Activated CD4-positive, alpha-beta T cell treated with anti-CD3 and anti-CD28 coated beads, Interleukin-2, amount 50 U/mL, for 24 hours (primary cell): ENCODE results near the gene FBH1.
"Not testable (repeated sequence)": the region's sequence is repeated elsewhere in the genome, so short reads cannot be mapped to it uniquely, and the experiment has no call there.

ENCODE experiments used
- DNase-seq, 2 donors: peaks; one replicate each; pipeline ENCODE4 v3.0.0-alpha.2; 2020; ENCODE audit warnings: low read depth in 1 of 2, low spot score in 1 of 2

The FBH1 gene

DNA sequence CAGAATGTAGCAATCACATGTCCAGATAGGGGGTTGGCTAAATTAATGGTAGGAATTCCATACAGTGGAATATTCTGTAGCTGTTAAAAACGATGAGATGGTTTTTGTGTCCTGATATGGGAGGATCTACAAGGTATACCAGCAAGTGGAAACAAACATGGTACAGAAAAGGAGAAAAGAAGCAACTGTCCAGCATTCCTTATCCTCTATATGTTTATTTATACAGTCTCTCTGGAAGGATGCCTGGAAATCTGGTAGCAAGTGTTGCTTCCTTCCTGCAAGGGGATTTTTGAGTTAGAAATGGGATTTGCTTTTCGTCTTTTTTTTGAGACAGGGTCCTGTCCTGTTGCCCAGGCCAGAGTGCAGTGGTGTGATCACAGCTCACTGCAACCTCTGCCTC, 68.0 kb downstream of the FBH1 start:
- no peak for DNase-seq

DNA sequence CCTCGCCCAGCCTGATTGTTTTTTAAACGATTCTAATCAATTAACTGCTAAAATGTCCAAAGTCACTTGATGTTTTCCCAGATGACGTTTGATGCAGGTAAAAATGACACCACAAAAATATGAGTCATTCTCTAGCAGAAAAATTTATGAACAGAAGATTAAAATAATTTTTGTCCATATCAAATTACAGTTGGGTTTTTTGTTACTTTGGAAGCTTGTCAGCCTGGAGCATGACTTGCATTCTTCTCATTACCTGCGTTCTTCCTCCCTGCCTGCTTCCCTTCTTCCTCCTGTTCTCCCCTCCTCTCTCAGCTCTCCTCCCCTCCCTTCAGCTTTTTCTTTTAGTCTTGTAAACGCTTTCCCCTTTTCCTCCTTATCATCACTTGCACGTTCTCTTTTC, 68.6 kb downstream of the FBH1 start:
- DNase-seq: no peak

DNA sequence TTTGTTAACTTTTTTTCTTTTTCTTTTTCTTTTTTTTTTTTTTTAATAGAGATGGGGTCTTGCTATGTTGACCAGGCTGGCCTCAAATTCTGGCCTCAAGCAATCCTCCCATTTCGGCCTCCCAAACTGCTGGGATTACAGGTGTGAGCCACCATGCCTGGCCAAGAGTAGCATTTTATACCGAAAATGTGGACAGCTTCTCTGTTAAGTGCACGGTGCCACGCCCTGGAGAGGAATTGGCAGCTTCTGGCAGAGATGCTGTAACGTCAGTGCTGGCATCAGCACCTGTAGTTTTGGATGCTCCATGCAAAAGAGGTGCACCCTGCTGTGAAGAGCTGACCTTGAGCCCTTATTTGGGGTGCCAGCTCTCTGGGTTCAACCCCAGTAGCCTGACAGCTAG, 69.1 kb downstream of the FBH1 start:
- no peak for DNase-seq

DNA sequence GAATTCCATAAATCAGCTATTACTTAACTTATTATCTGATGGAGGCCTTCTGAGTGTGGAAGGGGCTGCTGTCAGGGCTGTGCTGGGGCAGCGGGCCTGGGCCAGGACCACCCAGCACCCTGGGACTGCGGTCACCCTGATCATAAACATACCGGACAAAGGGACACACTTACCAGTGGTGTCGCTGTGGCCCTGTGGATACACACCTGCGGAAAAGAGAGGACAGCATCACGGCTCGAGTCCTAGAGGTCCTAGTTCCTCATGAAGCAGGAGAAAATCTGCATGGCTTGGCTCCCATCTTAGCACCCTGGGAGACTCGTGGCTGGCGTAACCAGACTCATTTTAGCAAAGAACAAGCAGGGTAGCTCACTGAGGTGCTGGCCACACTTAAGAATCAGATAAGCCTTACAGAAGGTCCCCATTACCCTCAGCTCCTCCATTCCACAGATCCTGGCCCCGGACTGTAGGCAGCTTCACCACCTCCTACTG, 69.6 kb downstream of the FBH1 start:
- no peak for DNase-seq

DNA sequence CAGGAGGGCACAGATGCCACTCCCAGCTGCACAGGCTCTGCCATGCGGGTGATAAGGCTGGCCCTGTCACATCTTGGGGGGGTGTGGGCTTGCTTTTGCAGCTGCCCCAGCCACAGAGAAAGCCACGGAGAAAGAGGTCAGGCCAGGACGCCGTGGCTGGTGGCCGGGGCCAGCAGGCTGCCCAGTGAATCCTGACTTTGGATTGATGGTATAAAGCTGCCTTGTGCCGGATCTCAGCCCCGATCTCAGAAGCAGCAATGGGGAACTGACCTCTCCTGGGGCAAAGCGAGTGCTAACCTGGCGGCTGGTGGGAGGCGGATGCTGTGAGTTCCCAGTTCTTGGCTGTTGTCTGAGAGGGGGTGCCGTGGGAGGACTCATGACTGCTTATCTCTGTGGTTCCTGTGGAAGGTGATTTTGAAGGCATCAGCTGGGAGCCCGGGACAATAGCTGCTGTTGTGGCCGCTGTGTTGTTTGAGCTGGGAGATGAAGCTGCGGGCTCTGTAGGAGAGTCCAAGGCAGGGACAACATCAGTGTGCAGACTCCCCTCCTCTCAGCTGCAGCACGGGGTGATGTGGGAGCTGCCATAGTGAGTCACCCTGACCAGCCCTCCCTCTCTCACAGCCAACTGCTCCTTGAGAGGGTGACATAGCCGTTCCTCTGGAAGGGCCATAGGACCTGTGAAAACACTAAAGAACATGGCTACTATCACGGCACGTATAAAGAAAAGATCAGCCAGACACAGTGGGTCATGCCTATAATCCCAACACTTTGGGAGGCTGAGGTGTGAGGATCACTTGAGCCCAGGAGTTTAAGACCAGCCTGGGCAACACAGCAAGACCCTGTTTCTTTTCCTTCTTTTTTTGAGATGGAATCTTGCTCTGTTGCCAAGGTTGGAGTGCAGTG, 70.3 kb downstream of the FBH1 start:
- DNase-seq: no peak

DNA sequence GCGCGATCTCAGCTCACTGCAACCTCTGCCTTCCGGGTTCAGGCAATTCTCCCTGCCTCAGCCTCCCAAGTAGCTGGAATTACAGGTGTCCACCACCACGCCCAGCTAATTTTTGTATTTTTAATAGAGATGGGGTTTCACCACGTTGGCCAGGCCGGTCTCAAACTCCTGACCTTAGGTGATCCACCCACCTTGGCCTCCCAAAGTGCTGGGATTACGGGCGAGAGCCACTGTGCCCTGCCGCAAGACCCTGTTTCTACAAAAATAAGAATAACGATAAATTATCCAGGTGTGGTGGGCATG, 70.9 kb downstream of the FBH1 start:
- not testable (repeated sequence) for DNase-seq

DNA sequence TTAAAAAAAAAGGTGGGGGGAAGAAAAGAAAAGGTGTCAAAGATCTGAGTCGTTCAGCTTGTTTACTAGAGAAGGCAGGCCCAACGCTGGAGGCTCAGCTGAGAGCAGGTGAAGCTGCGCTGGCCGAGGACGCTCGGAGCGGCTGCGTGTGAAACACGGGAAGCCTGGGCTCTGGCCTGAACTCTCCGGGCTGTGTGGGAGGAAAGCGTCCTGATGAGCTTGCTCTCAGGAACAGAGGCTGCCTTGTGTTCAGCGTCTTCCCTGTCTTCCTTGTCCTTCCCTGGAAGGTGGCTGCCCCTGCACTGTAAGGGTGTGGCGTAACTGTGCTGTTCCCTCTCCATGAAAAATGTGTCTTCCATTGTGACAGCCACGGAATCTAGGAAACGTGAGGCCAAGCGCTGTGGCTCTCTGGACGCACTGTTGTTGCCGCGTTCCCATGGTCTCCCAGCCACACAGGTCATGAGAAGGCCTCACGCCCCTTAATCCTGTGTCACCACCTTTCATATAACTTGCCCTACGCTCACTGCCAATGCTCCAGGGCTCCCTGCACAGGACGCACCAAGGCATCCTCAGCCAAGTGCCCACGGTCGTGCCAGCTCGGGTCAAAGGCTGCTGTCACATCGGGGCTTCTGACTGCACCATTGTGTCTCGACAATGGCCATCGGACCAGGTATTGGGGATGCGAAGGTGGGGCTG, 71.5 kb downstream of the FBH1 start:
- DNase-seq: no peak

DNA sequence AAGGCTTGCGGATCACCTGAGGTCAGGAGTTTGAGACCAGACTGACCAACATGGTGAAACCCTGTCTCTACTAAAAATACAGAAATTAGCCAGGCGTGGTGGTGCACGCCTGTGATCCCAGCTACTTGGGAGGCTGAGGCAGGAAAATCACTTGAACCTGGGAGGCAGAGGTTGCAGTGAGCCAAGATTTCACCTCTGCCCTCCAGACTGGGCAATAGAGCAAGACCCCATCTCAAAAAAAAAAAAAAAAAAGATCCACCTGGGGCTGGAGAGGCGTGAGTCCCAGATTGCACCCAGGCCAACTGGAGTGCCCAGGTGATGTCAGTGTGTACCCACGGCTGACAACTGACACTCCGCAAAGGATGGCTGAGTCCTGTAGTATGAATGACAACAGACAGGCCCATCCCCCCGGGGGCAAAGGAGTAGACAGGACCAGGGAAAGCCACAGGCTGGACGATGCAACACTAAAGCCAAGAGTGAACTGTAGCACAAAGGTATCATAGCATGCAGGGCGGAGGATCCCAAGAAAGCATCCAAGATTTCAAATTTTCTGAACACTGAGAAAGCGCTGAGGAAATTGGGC, 72.4 kb downstream of the FBH1 start:
- not testable (repeated sequence) for DNase-seq

DNA sequence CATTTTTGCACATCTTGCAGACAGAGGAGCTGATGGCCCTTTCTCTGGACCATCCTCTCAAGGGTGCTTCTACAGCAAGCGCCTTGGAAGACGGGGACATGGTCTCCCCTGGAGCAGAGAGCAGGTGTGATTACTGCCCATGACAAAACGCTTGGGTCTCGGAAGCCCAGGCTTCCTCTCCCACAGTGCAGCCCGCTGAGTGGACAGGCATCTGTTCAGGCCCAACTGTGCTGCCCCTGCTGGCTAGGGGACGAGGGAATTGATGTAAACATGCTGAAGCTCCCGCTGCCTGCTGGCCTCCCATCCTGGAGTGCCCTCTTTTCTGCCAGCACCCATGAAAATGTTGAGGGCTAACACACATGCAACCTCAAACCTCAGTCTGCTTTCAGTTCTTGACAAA, 73.0 kb downstream of the FBH1 start:
- no peak for DNase-seq

DNA sequence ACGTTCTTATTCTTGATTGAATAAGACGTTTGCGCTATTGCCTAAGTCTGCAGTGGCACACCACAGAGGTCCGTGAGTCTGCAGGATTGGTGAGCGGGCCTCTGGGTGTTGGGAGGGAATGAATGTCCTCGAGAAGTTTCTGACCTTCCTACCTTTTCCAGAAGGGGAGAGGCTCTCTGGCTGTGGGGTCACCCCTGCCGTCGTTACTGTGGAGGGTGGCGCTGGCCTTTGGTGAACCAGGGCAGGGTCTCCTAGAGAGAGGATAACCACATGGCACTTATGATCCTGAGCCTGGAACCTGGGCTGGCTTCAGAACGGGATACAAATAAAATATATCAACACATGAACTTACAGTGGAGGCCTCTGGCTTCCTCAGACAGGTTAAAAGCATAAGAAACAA, 73.5 kb downstream of the FBH1 start:
- DNase-seq: no peak

DNA sequence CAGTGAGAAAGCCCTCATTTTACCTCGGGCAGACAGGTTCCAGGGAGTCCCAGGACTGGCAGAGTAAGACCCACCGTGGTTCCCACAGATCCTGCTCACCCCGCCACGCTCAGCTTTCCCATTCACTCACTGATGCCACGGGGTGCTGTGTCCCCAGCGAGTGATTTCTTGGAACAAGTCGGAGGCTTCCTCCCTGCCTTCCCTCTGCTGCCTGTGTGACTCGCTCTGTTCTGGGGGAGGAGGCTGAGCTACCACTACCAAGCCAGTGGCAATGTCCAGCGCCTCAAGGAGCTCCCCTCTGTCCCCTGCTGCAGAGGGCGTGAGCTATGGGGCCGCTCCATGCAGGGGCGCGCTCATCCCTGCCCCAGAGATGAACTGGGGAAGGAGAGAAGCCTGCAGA, 74.7 kb downstream of the FBH1 start:
- DNase-seq: no peak

DNA sequence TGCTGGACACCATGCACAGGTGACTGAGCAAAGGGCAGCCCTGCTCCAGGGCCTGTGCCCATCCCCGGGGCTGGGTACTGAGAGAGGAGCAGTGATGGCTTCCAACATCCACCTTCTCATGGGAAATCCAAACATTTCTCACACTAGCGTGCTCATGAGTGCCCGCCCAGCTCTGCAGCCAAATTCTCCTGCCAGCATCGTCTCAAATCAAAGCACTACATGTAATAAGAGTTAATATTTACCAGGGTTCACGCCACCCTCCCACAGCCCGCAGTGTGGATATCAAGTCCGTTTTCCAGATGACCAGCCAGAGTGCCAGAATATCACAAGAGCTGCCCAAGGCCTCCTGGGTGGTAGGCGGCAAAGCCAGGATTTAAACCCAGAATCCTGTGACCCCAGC, 75.2 kb downstream of the FBH1 start:
- DNase-seq: no peak

DNA sequence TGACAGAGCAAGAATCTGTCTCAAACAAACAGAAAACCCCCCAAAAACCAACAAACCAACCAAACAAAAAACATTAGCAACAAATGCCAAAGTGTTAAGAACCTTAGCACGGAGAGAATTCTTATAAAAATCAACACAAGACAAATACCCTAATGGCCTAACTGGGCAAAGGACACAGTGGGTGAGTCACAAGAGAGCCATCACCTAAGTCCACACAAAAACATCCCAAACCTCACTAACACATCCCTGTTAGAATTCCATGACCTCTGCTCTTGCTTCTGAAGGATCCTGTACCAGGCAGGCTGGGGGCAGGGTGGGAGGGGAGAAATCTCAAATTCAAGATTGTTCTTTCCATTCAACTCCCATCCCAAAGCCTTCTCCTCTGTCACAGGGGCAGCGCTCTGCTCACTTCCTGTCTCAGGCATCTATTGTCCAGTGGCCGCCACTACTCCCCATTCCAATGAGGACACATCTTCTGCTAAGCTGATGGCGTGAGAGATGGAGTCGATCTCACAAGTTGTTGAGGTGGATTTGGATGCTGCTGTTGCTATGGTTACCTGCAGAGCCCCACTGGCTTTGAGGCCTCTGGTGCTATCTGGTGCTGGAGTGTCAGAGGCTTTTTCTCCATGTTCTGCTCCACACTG, 78.1 kb downstream of the FBH1 start:
- DNase-seq: no peak

DNA sequence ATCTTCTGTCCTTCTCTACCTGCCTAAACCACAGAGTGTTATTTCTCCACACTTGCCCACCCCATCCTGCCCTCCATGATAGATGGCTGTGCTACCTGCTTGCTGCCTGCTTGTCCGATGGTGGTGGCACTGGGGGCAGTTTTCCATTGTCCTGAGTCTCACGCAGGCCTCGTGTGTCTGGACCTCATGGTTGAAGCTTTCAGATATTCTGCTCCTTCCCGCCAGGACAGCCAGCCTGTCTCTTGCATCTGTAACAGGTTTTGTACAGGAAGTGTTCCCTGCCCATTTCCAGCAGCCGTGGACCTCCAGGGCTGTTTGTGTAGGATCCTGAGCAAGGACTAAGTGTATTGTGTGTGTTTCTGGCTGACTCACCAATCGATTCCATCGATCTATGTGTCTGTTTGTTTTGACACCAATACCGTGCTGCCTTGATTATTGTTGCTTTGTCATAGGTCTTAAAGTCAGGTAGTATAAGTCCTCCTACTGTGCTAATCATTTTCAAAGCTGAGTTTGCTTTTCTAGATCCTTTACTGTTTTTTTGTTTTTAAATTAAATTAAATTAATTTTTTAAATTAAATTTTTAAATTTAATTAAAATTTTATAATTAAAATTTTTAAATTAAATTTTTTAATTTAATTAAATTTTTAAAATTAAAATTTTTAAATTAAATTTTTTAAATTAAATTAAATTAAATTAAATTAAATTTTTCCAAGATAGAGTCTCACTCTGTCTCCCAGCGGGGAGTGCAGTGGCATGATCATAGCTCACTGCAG, 78.8 kb downstream of the FBH1 start:
- DNase-seq: no peak

DNA sequence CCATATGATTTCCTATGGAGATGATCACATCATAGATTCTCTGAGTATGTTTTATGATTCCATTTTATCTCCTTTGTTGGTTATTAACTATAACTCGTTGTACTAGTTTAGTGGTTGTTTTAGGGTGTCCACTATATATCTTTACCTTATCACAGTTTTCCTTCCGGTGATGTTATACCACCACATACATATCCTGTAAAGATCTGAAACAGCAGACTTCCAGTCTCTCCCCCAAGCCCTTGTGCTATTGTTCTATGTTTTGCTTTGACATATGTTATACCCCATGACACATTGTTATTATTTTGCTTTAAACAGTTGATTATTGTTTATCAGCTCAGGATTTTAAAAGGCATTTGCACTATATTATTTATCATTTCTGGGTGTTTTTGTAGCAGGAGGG, 80.0 kb downstream of the FBH1 start:
- no peak for DNase-seq

DNA sequence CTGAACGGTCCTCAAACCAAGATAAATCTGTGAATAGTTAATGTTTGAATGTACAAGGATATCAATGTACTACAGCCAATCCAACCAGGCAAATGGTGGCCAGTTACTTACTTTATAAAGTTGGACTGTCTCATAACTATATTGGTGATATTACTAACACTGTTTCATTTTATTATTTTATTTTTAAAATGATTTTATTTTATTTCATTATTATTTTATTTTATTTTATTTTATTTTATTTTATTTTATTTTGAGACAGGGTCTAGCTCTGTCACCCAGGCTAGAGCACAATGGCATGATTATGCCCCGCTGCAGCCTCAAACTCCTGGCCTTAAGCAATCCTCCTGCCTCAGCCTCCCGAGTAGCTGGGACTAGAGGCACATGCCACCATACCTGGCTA, 80.5 kb downstream of the FBH1 start:
- no peak for DNase-seq

DNA sequence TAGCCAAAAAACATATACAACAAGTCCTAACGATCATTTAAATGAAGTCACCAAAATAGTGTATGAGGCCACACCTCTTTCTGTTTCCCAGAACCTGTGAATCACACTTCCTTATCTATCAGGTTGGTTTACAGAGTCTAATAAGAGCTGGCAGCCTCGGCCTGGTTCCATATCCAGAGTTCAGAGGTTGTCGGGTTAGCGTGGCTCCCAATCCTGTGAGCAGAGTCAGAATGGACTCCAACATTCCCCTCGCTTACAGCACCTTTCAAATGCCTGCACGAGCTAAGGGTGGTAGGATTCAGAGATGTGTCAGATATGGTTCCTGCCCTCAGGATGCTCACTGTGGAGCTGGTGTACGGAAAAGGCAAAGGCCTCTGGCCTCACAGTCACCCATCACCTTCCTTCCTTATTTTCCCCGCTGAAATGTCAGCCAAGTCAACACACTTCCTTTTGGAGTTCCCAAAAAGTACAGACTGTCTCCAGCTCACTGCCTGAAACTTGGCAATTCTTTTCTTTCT, 81.3 kb downstream of the FBH1 start:
- peak in 1 of 2 donors; percentile 7 for DNase-seq

DNA sequence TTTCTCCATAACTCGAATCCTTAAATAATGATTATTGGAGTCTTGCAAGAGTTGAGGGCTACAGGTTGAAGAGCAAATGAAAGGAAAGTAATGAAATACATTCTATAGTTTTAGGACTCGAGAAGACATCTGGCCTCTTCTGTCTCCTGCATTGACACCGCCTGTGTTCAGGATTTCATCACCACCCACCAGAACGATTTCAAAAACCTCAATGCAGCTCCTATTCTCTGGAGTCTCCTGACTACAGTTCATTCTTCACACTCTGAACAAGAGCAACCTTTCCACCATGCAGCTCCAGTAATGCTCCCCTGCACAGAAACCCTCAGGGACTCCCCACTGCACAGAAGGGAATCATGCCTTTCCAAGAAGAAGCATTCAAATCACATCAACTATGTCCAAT, 81.8 kb downstream of the FBH1 start:
- no peak for DNase-seq

DNA sequence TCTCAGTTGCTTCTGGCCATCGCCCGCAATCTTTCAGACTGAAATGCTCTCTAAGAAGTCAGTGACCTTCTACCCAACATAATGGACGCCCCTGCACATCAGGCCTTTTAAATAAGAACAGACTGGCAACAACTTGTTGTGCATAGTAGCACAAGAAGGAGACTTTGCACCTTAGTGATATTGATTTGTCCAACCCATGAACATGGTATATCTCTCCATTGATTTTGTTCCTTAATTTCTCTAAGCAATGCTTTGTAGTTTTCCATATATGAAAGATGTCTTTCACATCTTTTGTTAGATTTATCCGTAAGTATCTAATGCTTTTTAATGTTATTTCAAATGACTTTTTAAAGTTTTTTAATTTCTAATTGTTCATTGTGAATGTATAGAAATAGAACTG, 83.0 kb downstream of the FBH1 start:
- DNase-seq: no peak

DNA sequence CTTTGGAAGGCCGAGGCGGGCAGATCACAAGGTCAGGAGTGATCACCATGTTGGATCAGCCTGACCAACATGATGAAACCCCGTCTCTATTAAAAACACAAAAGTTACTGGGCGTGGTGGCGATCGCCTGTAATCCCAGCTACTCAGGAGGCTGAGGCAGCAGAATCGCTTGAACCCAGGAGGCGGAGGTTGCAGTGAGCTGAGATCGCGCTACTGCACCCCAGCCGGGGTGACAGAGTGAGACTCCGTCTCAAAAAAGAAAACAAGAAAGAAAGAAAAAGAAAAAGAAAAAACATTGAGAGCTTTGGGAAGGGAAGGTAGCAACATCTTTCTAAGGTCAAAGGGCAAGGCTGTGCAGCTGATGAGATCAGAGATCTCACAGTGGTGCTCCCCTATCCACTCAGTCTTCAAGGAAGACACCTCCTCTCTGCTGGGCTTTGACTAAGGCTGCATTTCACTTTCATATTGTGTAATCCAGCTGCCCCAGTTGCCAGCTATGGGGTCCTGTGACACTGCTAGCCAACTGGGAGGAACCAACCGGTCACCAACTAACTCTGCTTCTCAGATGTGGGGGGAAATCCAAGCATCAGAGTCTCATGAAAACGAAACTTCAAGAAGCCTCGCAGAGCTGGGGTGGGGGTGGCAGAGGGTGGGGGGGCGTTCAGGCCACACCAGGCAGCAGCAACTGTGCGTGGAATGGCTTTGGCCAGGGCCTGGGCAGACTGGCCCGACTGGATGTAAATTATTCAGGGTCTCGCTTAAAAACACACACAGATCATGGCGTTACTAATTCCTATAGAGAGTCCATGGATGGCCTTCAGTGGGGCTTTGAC, 85.8 kb downstream of the FBH1 start:
- DNase-seq: peak; percentile 29 to 52
